Activated T-cell treated with anti-CD3 and anti-CD28 coated beads, Interleukin-2, amount 50 U/mL, for 1 hour (primary cell): ENCODE results near the gene PEX1.
"Not testable (repeated sequence)": the region's sequence is repeated elsewhere in the genome, so short reads cannot be mapped to it uniquely, and the experiment has no call there.

Source experiments
- DNase-seq: peaks from one replicate; pipeline ENCODE4 v3.0.0-alpha.2; 2020

PEX1 gene

GRCh38 chr7:92503767-92504166 is 24.6 kb downstream of the PEX1 start:
- DNase-seq = no peak

GRCh38 chr7:92498557-92498956 is 29.8 kb downstream of the PEX1 start:
- no peak for DNase-seq

DNA sequence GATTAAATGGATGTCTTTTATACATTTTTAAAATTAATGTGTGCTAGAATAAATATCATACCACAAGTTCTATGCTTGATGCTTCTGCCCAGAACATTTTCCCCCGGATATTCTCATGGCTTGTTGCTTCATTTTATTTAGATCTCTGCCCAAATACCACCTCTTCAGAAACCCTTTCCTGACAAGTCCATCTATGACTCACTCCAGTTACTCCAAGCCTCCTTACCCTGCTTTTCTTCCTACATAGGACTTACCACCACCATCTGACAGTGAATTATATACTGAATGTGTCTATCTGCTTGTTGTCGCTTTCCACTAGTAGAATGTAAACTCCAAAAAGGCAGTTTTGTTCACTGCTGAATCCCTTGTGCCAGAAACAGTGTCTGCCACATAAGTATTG is 31.4 kb downstream of the PEX1 start:
- no peak for DNase-seq

- DNase-seq = no peak
These were observed 38.7 kb downstream of the PEX1 start for GRCh38 chr7:92489634-92490033.

DNA sequence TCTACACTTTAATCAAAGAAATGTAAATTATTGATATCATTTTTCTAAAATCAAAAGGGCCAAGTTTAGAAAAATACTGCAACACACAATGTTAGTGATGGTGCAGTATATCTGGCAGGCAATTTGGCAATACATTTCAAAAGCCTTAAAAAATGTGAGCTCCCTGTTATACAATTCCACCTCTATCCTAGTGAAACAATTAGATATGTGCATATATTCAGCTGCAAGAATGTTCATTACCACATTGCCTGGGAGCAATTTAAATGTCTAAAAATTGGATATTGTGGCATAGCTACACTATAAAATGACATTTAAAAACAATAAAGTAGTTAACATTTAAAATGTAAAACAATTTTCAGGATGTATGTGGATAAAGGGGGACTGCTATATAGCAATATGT is 40.5 kb downstream of the PEX1 start:
- no peak for DNase-seq

DNA sequence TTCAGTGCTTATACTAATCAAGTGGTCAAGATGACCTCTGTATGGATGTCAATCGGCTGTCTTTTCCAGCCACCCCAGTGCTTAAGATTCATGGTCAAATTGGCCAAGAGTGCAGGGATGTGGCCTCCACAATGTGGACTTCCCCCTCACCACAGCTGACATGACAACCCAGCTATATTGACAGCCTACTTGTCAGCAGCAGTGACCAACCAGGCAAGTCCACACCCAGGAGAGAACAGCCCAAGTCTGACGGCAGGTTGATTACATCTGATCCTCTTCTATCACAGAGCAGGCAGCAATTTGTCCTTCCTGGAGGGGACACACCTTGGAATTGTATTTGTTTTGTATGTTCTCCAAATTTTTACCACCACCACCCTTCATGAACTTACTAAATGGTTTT is 42.3 kb downstream of the PEX1 start:
- no peak for DNase-seq

DNA sequence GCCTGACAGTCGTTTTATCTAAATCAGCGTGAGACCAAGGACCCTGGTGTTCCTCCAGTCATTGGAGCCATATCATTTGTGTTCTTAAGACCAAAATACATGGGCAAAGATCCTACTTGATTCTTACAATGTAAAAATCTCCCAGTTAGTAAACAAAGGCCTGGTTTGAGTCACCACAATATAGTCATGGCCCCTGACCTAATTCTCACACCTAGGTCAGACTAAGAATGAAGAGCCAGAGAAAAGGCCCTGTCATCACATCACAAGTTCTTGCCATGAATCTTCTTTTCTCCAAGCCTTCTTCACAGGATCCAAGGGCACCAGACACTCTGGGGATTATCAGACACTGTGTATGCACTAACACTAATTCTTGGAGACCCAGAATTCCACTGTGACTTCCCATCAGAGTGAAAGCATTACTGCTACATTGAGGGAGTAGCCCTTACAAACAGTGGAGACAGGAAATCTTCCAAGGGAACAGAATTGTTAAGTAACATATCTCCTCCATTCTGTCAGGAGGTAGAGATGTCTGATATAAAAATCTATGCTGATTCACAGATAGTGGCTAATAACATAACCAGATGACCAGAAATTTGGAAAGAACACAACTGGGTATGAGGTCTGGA is 42.9 kb downstream of the PEX1 start:
- no peak for DNase-seq

GRCh38 chr7:92484226-92484625 is 44.1 kb downstream of the PEX1 start:
- not testable (repeated sequence) for DNase-seq

- DNase-seq = not testable (repeated sequence)
These were observed 44.7 kb downstream of the PEX1 start for GRCh38 chr7:92483624-92484023.

DNA sequence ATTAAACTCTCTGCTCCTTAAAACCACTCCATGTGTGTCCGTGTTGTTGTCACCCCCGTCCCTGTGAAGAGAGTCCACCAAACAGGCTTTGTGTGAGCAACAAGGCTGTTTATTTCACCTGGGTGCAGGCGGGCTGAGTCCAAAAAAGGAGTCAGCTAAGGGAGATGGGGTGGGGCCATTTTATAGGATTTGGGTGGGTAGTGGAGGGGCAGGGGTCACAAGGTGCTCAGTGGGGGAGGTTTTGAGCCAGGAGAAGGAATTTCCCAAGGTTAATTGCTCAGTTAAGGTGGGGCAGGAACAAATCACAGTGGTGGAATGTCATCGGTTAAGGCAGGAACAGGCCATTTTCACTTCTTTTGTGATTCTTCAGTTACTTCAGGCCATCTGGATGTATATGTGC is 49.2 kb downstream of the PEX1 start:
- DNase-seq = not testable (repeated sequence)

DNA sequence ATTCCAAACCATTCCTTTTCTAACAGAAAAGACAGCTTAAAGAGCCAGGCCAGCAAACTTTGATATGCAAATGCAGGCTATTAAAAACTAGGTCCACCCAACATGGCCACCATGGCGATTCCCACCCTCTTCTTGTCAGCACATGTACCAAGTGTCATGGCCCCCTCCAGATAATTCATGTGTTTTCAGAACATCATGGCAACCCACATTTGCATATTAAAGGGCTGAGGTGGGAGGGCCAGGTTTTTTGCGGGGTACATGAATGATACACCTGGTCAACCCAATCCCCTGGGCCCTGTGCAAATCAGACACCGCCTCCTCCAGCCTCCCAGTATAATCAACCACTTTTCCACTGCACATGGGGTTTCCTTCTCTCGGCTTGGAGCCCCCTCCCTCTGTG is 49.6 kb downstream of the PEX1 start:
- DNase-seq = no peak

GRCh38 chr7:92478095-92478494 is 50.2 kb downstream of the PEX1 start:
- no peak for DNase-seq

GRCh38 chr7:92477681-92478080 is 50.6 kb downstream of the PEX1 start, which contains the start of gene ERVW-1:
ERVW-1 (minus strand) TSS chr7:92477946; CDS start chr7:92470381, 7,565 bp downstream.
- DNase-seq = not testable (repeated sequence)

DNA sequence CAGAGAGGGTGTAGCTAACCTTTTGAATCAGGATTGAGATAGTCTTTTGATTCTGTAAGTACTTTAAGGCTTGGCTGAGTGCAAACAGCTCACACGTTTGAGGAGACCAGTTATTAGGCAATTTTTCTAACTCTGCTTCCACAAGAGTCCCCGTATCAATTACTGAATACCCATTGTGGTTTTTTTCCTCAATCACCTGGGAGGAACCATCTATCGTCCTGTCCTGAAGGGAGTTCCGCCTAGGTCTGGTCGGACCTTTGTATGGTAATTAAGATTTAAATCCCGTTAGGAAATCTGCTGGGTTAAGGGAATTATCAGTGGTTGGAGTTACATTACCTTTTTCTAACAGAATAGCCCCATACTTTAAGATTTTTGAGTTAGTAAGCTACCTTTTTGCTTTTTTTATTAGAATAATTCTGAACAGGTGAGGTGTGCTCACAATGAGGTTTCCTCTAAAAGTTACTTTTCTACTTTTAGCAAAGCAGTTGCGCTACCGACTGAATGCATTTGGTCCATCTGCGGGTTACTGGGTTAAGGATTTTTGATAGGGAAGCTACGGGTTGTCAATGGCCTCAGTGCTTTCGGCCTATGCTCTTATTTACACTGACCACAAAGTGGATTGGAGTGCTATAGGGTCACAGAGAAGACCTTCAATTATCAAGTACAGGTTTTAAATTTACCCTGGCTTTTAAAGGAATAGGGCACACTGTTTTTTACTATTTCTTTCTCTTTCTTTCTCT is 52.3 kb downstream of the PEX1 start:
- not testable (repeated sequence) for DNase-seq

- not testable (repeated sequence) for DNase-seq
These were observed 53.0 kb downstream of the PEX1 start for GRCh38 chr7:92475261-92475770.

- not testable (repeated sequence) for DNase-seq
These were observed 54.3 kb downstream of the PEX1 start for GRCh38 chr7:92473989-92474388.

GRCh38 chr7:92468589-92468988 is 59.7 kb downstream of the PEX1 start:
- DNase-seq = not testable (repeated sequence)

- no peak for DNase-seq
These were observed 61.6 kb downstream of the PEX1 start for GRCh38 chr7:92466682-92467081.

- no peak for DNase-seq
These were observed 63.8 kb downstream of the PEX1 start for GRCh38 chr7:92464515-92464914.

- DNase-seq = no peak
These were observed 65.8 kb downstream of the PEX1 start for GRCh38 chr7:92462560-92462959.

GRCh38 chr7:92461027-92462003 is 67.0 kb downstream of the PEX1 start:
- no peak for DNase-seq

DNA sequence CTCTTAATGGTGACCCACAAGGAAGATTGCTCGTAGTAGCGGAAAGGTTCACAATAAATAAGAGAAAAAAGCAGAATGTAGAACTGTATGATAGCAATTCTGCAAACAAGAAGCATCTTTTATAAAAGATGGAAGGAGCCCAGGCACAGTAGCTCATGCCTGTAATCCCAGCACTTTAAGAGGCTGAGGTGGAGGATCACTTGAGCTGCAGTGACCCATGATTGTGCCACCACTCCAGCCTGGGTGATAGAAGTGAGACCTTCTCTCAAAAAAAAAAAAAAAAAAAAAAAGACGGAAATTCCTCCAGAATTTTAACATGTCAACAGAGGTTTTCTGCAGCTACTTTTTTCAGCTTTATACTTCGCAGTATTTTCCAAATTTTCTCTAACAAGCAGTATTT is 67.8 kb downstream of the PEX1 start:
- DNase-seq = no peak

GRCh38 chr7:92460109-92460508 is 68.2 kb downstream of the PEX1 start:
- no peak for DNase-seq
